HG02571 (cell line): ENCODE data around the gene LRRC36.

Source experiments
- ATAC-seq: cut with Tn5 transposase; IDR thresholded peaks from one replicate; pipeline ENCODE4 v1.9.1; 2021; ENCODE audit warnings: mild to moderate bottlenecking, moderate library complexity; ENCODE audit not compliant: unreplicated experiment

Gene LRRC36

GRCh38 chr16:67419931-67420330, 93.3 kb downstream of the LRRC36 start:
- ATAC-seq: no peak

- no peak for ATAC-seq
These were observed 94.4 kb downstream of the LRRC36 start for GRCh38 chr16:67421030-67421429.

GRCh38 chr16:67423015-67423414, 96.4 kb downstream of the LRRC36 start:
- ATAC-seq: no peak

GRCh38 chr16:67423611-67424260, 97.1 kb downstream of the LRRC36 start:
- no peak for ATAC-seq

GRCh38 chr16:67424261-67424615, 97.6 kb downstream of the LRRC36 start:
- no peak for ATAC-seq

- no peak for ATAC-seq
These were observed 98.4 kb downstream of the LRRC36 start for GRCh38 chr16:67425061-67425460.

GRCh38 chr16:67425580-67425979, 99.0 kb downstream of the LRRC36 start:
- no peak for ATAC-seq

- no peak for ATAC-seq
These were observed 99.4 kb downstream of the LRRC36 start for GRCh38 chr16:67426022-67426421.

GRCh38 chr16:67426950-67427349, 100.3 kb downstream of the LRRC36 start:
- no peak for ATAC-seq

GRCh38 chr16:67428146-67428731, 101.6 kb downstream of the LRRC36 start:
- no peak for ATAC-seq

- ATAC-seq: no peak
These were observed 102.6 kb downstream of the LRRC36 start for GRCh38 chr16:67429053-67429798.

- ATAC-seq: no peak
These were observed 103.3 kb downstream of the LRRC36 start for GRCh38 chr16:67429799-67430503.

- ATAC-seq: no peak
These were observed 103.9 kb downstream of the LRRC36 start for GRCh38 chr16:67430504-67430976.

- ATAC-seq: no peak
These were observed 104.6 kb downstream of the LRRC36 start, which contains the start of gene HSD11B2 for GRCh38 chr16:67430977-67431774. Gene HSD11B2, plus strand, starts transcription at chr16:67431121. Its CDS starts 128 bp downstream, at chr16:67431249.

GRCh38 chr16:67431775-67432505, 105.3 kb downstream of the LRRC36 start:
- no peak for ATAC-seq

- no peak for ATAC-seq
These were observed 105.9 kb downstream of the LRRC36 start for GRCh38 chr16:67432506-67432890.

GRCh38 chr16:67433131-67433719, 106.6 kb downstream of the LRRC36 start:
- ATAC-seq: no peak
